Stromal cell of bone marrow (primary cell): Measurements from ENCODE around the gene C19orf85.

Source experiments
- DNase-seq: peaks from one replicate; pipeline ENCODE4 v3.0.0-alpha.2; 2012; ENCODE audit warnings: low read depth

The C19orf85 gene

GRCh38 chr19:55489711-55490477 lies 25.3 kb upstream of the C19orf85 start:
- no peak for DNase-seq

- DNase-seq, result no peak
Measured at GRCh38 chr19:55488986-55489710, 24.6 kb upstream of the C19orf85 start.

- peak; percentile 38 for DNase-seq
Measured at GRCh38 chr19:55487924-55488687, 23.6 kb upstream of the C19orf85 start, which contains the start of gene SSC5D. SSC5D (plus strand) TSS chr19:55488436; CDS start chr19:55488590, 154 bp downstream.

GRCh38 chr19:55486971-55487923 lies 22.7 kb upstream of the C19orf85 start:
- DNase-seq, result peak; percentile 95

- DNase-seq, result no peak
Measured at GRCh38 chr19:55486043-55486970, 21.8 kb upstream of the C19orf85 start.

GRCh38 chr19:55485439-55486011 lies 21.0 kb upstream of the C19orf85 start:
- no peak for DNase-seq

- no peak for DNase-seq
Measured at GRCh38 chr19:55484593-55485438, 20.3 kb upstream of the C19orf85 start, which contains the start of gene NAT14. NAT14 (plus strand) TSS chr19:55485188; CDS start chr19:55485709, 521 bp downstream.

GRCh38 chr19:55483706-55484592 lies 19.4 kb upstream of the C19orf85 start:
- DNase-seq, result no peak

- DNase-seq, result no peak
Measured at GRCh38 chr19:55482967-55483705, 18.6 kb upstream of the C19orf85 start.

- no peak for DNase-seq
Measured at GRCh38 chr19:55482156-55482961, 17.8 kb upstream of the C19orf85 start.

- DNase-seq, result no peak
Measured at GRCh38 chr19:55481794-55482155, 17.2 kb upstream of the C19orf85 start.

- DNase-seq, result no peak
Measured at GRCh38 chr19:55481148-55481793, 16.7 kb upstream of the C19orf85 start.

- no peak for DNase-seq
Measured at GRCh38 chr19:55479451-55480230, 15.1 kb upstream of the C19orf85 start.

GRCh38 chr19:55479045-55479444 lies 14.5 kb upstream of the C19orf85 start:
- no peak for DNase-seq

GRCh38 chr19:55478364-55478763 lies 13.8 kb upstream of the C19orf85 start:
- DNase-seq, result no peak
